Fibroblast of lung (primary cell): ENCODE measurements around the gene TMEM161B. TPM values are rescaled to one million over a fixed set of nuclear protein-coding genes. Genes with fewer than 3 reads are reported as not detected.

ENCODE experiments used
- DNase-seq, 2 donors: peaks; one replicate each; pipeline versions ENCODE4 v3.0.0 to v3.0.0-alpha.2; 2010; ENCODE audit warnings: low read depth in 2 of 2
- H2AFZ ChIP-seq: 2 replicates; pipeline ENCODE4 v1.5.1; 2012; ENCODE audit warnings: low read length, control low read depth, inconsistent platforms
- H3K27ac ChIP-seq: 2 replicates; pipeline ENCODE4 v1.5.1; 2011; ENCODE audit warnings: low read length, control low read depth; ENCODE audit not compliant: insufficient read depth
- H3K27me3 ChIP-seq: 2 replicates; pipeline ENCODE4 v1.5.1; 2011; ENCODE audit warnings: mild to moderate bottlenecking, low read length; ENCODE audit not compliant: control insufficient read depth, insufficient read depth
- H3K36me3 ChIP-seq: 2 replicates; pipeline ENCODE4 v1.5.1; 2011; ENCODE audit warnings: low read length; ENCODE audit not compliant: control insufficient read depth, insufficient read depth
- H3K4me1 ChIP-seq: 2 replicates; pipeline ENCODE4 v1.5.1; 2011; ENCODE audit warnings: low read length; ENCODE audit not compliant: control insufficient read depth, insufficient read depth; ENCODE audit errors: extremely low read depth
- H3K4me2 ChIP-seq: 2 replicates; pipeline ENCODE4 v1.5.1; 2011; ENCODE audit warnings: low read length, control low read depth; ENCODE audit not compliant: insufficient read depth; ENCODE audit errors: extremely low read depth
- H3K4me3 ChIP-seq, 4 experiments: fragments of 200-600 bp in 1 of 4; sonication (generic) in 1 of 4; replicated peaks in 1 of 4; 2 replicates each; pipeline ENCODE4 v1.5.1; 2011 to 2016; ENCODE audit warnings: low read length in 4 of 4, low read depth in 3 of 4, mild to moderate bottlenecking in 3 of 4, control low read depth in 2 of 4, inconsistent platforms in 1 of 4, mixed read lengths in 1 of 4; ENCODE audit not compliant: insufficient read depth in 1 of 4; ENCODE audit errors: control extremely low read depth in 1 of 4
- H3K79me2 ChIP-seq: 2 replicates; pipeline ENCODE4 v1.5.1; 2012; ENCODE audit warnings: mild to moderate bottlenecking, low read length, inconsistent platforms; ENCODE audit not compliant: control insufficient read depth, insufficient read depth
- H3K9ac ChIP-seq: 2 replicates; pipeline ENCODE4 v1.5.1; 2011; ENCODE audit warnings: mild to moderate bottlenecking, low read length, control low read depth; ENCODE audit not compliant: insufficient read depth
- H3K9me3 ChIP-seq: 2 replicates; pipeline ENCODE4 v1.5.1; 2012; ENCODE audit warnings: low read depth, low read length; ENCODE audit not compliant: control insufficient read depth, insufficient read depth
- H4K20me1 ChIP-seq: 2 replicates; pipeline ENCODE4 v1.5.1; 2011; ENCODE audit warnings: low read length; ENCODE audit not compliant: control insufficient read depth, insufficient read depth; ENCODE audit errors: extremely low read depth
- EZH2 ChIP-seq: IDR thresholded peaks from 2 replicates; pipeline ENCODE4 v1.5.1; 2012; ENCODE audit warnings: low read length, control low read depth, mild to moderate bottlenecking; ENCODE audit errors: missing control alignments
- polyA plus RNA-seq, 2 donors: library from polyadenylated mRNA; depleted of rRNA in 1 of 2; stranded (reverse) in 1 of 2; unstranded in 1 of 2; fragments of >200 nt; gene quantifications; 2 replicates each; pipeline ENCODE4 v1.2.1, GENCODE V29; 2011 to 2012; ENCODE audit warnings: missing spikeins in 1 of 2
- total RNA-seq: library from RNA; depleted of rRNA; stranded (reverse); fragments of >200 nt; gene quantifications from 2 replicates; pipeline ENCODE4 v1.2.1, GENCODE V29; 2014
- TF ChIP-seq, protein P1 (sequence below), 2 donors: IDR thresholded peaks in 1 of 2; conservative IDR thresholded peaks in 1 of 2; 1 replicate in 1 of 2; 2 replicates in 1 of 2; pipeline ENCODE4 v1.5.1; 2011 to 2012; ENCODE audit warnings: low read length in 2 of 2, control low read depth in 1 of 2, inconsistent platforms in 1 of 2, low read depth in 1 of 2, mild to moderate bottlenecking in 1 of 2

Gene TMEM161B
- total and polyA plus RNA-seq, 2 donors (not counting 1 experiment from before 2014, with no cell fraction given) = 11.5 to 18.3 TPM

DNA sequence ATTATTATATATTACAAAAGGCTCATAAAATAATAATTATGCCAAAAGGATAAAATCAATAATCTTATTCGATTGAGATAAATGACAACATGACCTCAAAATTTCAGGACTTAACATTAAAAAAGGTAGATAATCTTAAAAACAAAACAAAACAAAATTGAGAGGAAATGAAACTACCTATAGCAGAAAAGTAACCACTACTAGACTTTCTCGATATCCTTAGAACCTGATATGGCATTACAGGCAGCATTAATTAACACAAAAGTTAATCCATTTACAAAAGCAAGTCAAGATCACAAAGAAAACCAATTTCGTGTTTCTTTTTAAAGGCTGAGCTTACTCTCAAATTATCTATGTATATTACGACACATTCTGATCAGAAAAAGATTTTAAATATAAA is 29.9 kb downstream of the TMEM161B start:
- no peak for DNase-seq
- no peak overlapping the region for H2AFZ ChIP-seq
- H3K4me3 ChIP-seq = no peak overlapping the region

DNA sequence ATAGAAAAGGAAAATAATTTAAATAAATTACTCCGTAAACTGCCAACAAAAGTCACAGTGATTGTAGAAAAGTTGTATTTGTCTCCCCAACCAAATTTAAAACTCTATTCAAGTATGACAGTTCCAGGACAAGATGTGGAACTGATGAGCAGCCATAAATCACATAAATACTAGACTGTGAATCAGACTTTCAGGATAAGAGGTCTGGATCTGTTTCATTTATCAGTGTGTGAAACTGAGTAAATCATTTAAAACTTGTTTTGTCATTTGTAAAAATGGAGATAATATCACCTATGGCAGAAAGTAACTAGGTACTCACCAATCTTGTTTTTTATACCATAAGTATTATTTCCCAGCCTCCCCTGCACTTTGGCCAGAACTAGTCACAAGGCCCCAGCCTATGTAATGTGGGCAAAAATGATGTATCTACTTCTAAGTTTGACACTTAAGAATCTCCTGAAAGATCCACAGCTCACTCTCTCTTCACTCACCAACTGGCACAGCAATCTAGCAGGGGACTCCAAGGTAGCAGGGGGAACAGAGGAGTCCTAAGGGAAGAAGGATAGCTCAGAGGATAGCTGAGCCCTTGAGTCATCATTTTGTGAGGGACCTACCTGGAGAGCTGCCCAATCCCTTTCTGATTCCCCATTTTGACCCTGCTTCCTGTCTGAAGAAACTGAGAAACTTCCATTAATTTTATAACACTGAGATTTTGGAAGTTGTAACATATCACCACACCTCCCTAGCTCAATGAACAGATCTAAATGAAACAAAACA is 31.6 kb downstream of the TMEM161B start:
- H3K9ac ChIP-seq = no peak overlapping the region
- H2AFZ ChIP-seq = no peak overlapping the region
- H3K9me3 ChIP-seq = no peaks in the 10 kb centered on the region
- H3K4me2 ChIP-seq = no peak overlapping the region
- no peaks in the 10 kb centered on the region for H3K27me3 ChIP-seq
- no peak overlapping the region for H3K27ac ChIP-seq
- no peak for TF ChIP-seq EZH2
- TF ChIP-seq, protein P1, sequence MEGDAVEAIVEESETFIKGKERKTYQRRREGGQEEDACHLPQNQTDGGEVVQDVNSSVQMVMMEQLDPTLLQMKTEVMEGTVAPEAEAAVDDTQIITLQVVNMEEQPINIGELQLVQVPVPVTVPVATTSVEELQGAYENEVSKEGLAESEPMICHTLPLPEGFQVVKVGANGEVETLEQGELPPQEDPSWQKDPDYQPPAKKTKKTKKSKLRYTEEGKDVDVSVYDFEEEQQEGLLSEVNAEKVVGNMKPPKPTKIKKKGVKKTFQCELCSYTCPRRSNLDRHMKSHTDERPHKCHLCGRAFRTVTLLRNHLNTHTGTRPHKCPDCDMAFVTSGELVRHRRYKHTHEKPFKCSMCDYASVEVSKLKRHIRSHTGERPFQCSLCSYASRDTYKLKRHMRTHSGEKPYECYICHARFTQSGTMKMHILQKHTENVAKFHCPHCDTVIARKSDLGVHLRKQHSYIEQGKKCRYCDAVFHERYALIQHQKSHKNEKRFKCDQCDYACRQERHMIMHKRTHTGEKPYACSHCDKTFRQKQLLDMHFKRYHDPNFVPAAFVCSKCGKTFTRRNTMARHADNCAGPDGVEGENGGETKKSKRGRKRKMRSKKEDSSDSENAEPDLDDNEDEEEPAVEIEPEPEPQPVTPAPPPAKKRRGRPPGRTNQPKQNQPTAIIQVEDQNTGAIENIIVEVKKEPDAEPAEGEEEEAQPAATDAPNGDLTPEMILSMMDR (conservative IDR thresholded peaks at IDR 0.05 in 1 of 2, IDR thresholded peaks at IDR 0.05 in 1 of 2; ENCODE audit: low read depth in 1 of 2, low read length in 2 of 2) = no peak
- DNase-seq = peak; percentile 4 to 64
- H3K36me3 ChIP-seq = no peaks in the 10 kb centered on the region
- no peaks in the 10 kb centered on the region for H3K79me2 ChIP-seq
- H4K20me1 ChIP-seq = no peaks in the 10 kb centered on the region
- H3K4me1 ChIP-seq = no peaks in the 10 kb centered on the region
- H3K4me3 ChIP-seq = no peak overlapping the region

More for the DNA sequence above, 29.9 kb downstream of the TMEM161B start:
- Histone ChIP-seq H3K9ac (no peak overlapping the region), H3K27ac (no peak overlapping the region), H3K4me1 (no peaks in the 10 kb centered on the region), H3K9me3 (no peaks in the 10 kb centered on the region), H3K4me2 (no peak overlapping the region), H4K20me1 (no peaks in the 10 kb centered on the region), H3K36me3 (no peaks in the 10 kb centered on the region), H3K79me2 (no peaks in the 10 kb centered on the region), H3K27me3 (no peaks in the 10 kb centered on the region)
- no peak for TF ChIP-seq EZH2
- TF ChIP-seq, protein P1 (conservative IDR thresholded peaks at IDR 0.05 in 1 of 2, IDR thresholded peaks at IDR 0.05 in 1 of 2; ENCODE audit: low read depth in 1 of 2, low read length in 2 of 2) = no peak

DNA sequence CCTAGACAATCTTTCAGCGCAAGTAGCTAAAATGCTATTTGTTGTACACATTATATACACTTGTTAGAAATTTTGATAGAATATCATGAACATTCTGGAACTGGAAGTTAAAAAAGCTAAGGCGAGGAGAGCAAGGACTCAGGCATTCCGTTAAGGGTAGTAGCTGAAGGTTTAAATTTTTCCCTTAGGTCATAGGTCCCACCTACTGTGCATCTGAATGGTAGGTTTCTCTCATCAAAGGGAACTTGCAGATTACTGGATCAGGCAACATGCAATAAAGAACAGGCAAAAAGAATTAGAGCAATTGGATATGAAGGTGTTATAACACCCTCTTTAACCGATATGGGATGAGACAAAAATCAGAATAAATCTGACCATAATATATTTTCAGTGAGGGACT is 32.8 kb downstream of the TMEM161B start:
- no peak overlapping the region for H2AFZ ChIP-seq
- DNase-seq = no peak
- no peaks in the 10 kb centered on the region for H3K4me1 ChIP-seq
- no peak overlapping the region for H3K27ac ChIP-seq
- no peak overlapping the region for H3K9ac ChIP-seq
- TF ChIP-seq EZH2 = no peak
- TF ChIP-seq, protein P1 (conservative IDR thresholded peaks at IDR 0.05 in 1 of 2, IDR thresholded peaks at IDR 0.05 in 1 of 2; ENCODE audit: low read depth in 1 of 2, low read length in 2 of 2) = no peak
- no peaks in the 10 kb centered on the region for H3K9me3 ChIP-seq
- no peaks in the 10 kb centered on the region for H3K36me3 ChIP-seq
- no peaks in the 10 kb centered on the region for H3K27me3 ChIP-seq
- no peak overlapping the region for H3K4me3 ChIP-seq
- no peaks in the 10 kb centered on the region for H3K79me2 ChIP-seq
- H4K20me1 ChIP-seq = no peaks in the 10 kb centered on the region
- H3K4me2 ChIP-seq = no peak overlapping the region
